ENCODE measurements around the gene FAM174C.
A peak's percentile ranks its signal among the peaks of the same experiment; 100 is the strongest.
"Not testable (repeated sequence)": the region's sequence is repeated elsewhere in the genome, so short reads cannot be mapped to it uniquely, and the experiment has no call there.

Gene FAM174C

GRCh38 chr19:1307320-1307719 lies 32.0 kb downstream of the FAM174C start:
- no peak for DNase-seq

- DNase-seq, result no peak
These were observed 32.5 kb downstream of the FAM174C start for GRCh38 chr19:1307755-1308303.

DNA sequence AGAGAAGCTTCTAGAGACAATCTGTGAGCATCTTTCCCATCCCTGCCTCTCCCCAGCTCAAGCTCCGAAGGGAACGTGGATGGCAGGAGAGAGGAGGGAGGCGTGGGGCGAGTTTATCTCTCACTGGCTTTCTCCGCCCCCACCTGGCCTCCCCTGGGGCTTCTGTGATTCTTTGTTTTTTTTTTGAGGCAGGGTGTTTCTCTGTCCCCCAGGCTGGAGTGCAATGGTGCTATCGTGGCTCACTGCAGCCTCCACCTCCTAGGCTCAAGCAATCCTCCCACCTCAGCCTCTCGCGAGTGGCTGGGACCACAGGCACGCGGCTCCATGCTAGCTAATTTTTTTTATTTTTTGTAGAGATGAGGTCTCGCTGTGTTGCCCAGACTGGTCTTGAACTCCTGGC lies 33.4 kb downstream of the FAM174C start:
- no peak for DNase-seq

- DNase-seq, result no peak
These were observed 34.9 kb downstream of the FAM174C start for GRCh38 chr19:1309977-1310852.

- DNase-seq, result no peak
These were observed 35.5 kb downstream of the FAM174C start for GRCh38 chr19:1310853-1311180.

DNA sequence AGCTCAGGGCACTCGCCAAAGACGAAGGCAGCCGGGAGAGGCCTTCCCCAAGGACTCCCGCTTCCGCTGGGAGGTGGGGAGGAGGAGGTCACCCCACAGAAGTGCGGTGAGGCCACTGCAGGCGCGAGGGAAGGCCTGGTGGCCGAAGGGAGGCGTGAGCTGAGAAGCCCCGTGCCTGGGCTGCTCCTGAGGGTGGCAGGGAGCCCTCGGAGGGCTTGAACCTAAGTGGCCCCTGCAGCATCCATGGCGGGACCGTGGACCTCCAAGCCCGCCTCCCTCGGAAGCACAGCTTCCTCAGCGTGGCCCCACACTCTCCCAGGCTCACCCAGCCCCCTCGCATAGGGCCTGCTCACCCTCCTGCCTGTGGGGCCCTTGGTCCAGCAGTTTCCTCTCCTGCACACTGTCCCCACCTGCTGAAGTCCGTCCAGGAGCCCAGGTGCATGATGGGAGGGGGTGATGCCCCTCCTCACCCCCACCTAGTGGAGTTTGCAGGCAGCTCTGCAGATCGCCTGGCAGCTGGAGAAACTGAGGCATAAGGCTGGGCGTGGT lies 36.3 kb downstream of the FAM174C start:
- DNase-seq, result no peak

- no peak for DNase-seq
These were observed 37.7 kb downstream of the FAM174C start for GRCh38 chr19:1312767-1313694.

DNA sequence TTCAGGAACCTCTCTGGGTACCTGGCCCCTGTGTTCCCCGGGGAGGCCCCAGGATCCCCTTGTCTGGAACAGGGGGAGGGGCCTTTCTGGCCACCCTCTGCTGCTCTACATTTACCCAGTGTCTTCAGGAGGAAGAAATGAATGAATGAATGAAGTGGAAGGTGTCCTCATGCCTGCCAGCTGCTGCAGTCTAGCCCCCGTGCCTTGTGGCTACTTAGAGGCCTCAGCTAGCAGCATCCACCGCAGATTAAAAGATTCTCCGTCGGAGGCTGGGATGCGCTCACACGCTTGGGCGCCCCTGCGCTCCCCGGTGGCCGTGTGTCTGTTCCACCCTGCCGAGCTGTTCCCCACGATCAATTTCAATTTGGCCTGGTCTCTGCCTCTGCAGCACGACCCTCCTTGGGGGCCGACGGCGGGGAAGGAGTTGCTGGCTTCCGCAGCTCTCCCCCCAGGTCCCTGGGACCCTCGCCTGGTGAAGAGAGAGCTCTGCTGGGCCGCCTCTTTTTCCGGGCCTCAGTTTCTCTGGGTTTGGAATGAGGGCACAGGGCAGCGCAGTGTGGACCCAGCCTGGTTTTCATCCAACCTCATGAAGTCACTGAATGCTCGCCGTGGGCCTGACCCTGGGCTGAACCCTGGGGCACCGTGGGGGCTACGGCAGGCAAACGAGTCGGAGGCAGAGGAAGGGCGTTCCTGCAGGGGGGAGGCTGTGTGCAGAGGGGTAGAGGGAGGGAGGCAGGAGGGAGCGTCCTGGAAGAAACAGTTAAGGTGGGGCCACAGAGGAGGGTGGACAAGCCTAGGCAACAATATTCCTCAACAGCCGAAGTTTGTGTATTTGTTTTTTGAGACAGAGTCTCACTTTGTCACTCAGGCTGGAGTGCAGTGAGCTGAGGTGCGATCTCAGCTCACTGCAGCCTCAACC lies 38.6 kb downstream of the FAM174C start:
- DNase-seq, result no peak

DNA sequence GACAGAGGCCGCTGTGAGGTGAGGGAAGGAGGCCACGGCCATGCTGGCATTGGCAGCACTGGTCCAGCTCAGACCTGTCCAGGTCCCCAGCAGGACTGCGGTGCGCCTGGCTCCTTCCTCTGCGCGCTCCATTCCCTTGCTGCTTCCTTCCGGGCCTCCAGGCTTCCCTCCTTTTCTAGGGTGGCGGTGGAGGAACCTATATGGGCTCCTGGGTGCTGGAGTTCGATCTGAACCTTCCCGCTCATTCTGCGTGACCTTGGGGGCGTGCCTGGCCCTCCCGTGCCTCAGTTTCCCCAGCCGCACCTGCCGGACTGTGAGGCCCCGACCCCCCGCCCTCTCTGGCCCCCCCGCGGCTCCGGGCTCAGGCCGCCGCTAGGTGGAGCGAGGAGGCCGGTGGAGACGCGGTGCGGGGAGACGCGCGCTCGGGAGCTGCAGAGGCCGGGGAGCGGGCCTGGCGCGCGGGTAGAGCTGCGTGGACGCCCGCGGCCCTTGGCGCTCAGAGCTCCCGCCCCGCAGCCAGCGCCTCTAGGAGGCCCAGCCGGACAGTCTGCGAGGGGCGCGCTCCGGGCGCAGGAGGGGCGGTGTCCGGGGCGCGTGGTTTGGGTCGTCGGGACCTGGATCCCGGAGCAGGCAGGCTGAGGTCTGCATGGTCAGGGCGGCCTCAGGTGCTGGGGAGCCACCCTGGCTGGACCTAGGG lies 40.3 kb downstream of the FAM174C start:
- peak in 1 of 2 experiments; percentile 31 for DNase-seq

DNA sequence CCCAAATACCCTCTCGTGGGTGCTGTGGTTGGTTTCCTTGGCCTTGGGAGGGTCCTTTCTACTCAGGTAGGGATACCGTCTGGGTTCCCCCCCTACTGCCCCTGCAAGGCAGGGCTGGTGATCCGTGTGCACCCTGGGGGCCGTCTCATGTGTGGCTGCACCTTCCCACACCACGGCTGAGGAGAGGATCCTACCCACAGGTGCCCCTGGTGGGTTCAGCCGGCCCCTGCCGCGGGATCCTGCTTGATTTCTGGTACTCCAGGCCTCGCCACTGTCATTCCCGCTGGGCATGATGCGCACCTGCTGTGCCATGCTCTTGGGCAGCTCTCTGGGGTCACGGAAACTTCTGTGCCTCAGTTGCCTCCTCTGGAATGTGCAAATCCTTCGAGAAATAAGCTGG lies 41.1 kb downstream of the FAM174C start:
- no peak for DNase-seq

DNA sequence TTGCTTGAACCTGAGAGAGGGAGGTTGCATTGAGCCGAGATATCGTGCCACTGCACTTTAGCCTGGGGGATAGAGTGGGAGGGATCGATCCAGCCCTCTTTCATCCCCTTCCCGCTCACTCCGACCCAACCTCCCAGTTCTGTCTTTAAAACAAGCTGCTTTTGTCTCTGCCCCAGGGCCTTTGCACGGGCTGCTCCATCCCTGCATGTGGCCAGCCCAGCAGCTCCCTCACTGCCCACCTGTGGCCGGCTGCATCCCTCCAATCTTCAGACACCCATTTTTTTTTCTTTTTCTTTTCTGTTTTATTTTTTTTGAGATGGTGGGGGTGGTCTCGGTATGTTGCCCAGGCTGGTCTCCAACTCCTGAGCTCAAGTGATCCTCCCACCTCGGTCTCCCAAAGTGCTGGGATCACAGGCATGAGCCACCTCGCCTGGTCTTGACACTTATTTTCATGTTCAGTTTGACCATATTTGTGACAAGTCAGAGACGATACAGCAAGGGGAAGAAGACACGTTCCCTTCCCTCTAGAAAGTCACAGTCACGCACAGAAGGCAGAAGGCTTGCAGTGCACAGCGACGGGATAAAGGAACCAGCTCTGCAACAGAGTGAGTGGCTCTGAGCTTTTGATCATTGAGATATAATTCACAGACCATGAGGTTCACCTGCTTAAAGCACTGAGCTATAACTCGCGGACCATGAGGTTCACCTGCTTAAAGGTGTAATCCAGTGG lies 42.1 kb downstream of the FAM174C start:
- DNase-seq, result no peak

- DNase-seq, result no peak
These were observed 43.5 kb downstream of the FAM174C start for GRCh38 chr19:1318678-1319471.

- DNase-seq, result not testable (repeated sequence)
These were observed 44.9 kb downstream of the FAM174C start for GRCh38 chr19:1320282-1320650.

GRCh38 chr19:1321539-1321938 lies 46.2 kb downstream of the FAM174C start:
- no peak for DNase-seq

GRCh38 chr19:1322198-1322981 lies 47.1 kb downstream of the FAM174C start:
- no peak for DNase-seq

GRCh38 chr19:1324249-1324805 lies 49.0 kb downstream of the FAM174C start:
- no peak for DNase-seq

- peak in 1 of 2 experiments; percentile 44 for DNase-seq
These were observed 49.7 kb downstream of the FAM174C start for GRCh38 chr19:1324806-1325567.

All from NCI-H524 (cell line).